HG02610 (cell line): ENCODE results near the gene RAB42.
"Not testable (repeated sequence)": the region's sequence is repeated elsewhere in the genome, so short reads cannot be mapped to it uniquely, and the experiment has no call there.

Source experiments
- ATAC-seq: cut with Tn5 transposase; IDR thresholded peaks from one replicate; pipeline ENCODE4 v1.9.1; 2021; ENCODE audit warnings: mild to moderate bottlenecking, moderate library complexity; ENCODE audit not compliant: unreplicated experiment

RAB42 gene

DNA sequence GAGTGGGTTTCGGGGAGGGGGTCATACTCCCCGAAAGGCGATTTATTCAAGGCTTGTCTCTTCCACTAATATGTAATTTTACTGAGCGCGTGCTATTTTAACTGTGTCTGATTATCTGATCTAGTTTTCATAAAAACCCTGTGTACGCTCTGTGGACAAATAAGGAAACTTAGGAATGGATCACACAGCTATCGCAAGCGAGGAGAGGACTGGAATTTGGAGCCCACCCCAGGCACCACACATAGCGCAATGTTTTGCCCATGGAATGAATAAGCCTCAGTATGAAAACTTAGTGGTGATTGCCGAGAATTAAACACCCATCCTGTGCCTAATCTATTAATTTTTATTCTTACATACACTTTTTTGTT is 9.8 kb upstream of the RAB42 start:
- no peak for ATAC-seq

DNA sequence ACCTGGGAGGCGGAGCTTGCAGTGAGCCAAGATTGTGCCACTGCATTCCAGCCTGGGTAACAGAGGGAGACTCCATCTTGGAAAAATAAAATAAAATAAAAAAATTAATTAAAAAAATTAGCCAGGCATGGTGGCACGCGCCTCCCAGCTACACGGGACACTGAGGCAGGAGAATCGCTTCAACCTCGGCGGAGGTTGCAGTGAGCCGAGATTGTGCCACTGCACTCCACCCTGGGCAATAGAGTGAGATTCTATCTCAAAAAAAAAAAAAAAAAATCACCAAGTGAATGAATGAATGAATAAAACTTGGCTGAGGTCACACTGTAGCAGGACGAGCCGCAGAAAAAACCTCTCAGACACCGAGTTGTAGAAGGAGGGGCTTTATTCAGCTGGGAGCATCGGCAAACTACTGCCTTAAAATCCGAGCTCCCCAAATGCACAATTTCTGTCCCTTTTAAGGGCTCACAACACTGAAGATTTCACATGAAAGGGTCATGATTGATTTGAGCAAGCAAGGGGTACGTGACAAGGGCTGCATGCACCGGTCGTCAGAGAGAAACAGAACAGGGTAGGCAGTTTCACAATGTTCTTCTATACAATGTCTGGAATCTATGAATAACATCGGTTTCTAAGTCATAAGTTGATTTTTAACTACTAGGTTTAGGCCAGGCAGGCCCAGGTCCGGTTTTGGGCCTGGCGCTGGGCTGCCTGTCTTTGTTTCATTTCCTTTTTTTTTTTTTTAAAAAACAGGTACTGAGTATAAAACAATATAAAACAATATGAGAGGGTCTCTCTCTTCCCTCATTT is 5.3 kb upstream of the RAB42 start:
- not testable (repeated sequence) for ATAC-seq

DNA sequence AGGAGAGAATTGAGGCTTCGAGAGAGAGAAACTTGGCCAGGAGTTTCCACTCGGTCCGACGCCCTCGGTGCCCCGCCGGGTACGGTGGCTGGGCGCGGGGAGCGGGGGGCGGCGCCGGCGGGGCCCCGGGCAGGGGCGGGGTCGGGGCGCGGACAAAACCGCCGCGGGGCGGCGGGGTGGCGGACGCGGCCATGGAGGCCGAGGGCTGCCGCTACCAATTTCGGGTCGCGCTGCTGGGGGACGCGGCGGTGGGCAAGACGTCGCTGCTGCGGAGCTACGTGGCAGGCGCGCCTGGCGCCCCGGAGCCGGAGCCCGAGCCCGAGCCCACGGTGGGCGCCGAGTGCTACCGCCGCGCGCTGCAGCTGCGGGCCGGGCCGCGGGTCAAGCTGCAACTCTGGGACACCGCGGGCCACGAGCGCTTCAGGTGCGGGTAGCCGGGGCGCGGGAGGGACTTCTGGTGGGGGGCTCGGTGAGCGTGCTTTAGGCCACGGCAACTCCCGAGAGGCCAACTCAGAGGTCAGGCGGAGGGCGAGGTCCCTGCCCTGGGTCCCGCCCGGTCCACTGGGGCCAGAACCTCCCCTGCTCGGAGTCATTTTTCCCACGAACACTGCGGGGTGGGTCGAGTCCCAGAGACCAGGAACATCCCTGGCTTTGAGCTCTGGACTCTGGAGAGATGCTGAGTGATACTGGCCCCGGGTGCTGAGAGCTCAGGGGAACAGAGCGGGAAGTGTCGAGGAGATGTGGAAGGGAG is 431 bp downstream of the RAB42 start:
- no peak for ATAC-seq

DNA sequence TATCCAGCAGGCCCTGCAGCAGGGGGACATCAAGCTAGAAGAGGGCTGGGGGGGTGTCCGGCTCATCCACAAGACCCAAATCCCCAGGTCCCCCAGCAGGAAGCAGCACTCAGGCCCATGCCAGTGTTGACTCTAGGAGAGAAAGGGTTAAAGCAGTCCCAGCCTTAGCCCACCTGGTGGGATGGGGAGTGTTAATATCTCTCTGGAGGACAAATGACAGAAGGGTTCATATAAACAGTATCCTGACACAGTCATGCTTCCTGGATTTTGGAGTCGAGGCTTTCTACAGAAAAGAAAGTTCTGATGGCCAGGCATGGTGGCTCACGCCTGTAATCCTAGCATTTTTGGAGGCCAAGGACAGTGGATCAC is 1.9 kb downstream of the RAB42 start:
- ATAC-seq, result not testable (repeated sequence)

DNA sequence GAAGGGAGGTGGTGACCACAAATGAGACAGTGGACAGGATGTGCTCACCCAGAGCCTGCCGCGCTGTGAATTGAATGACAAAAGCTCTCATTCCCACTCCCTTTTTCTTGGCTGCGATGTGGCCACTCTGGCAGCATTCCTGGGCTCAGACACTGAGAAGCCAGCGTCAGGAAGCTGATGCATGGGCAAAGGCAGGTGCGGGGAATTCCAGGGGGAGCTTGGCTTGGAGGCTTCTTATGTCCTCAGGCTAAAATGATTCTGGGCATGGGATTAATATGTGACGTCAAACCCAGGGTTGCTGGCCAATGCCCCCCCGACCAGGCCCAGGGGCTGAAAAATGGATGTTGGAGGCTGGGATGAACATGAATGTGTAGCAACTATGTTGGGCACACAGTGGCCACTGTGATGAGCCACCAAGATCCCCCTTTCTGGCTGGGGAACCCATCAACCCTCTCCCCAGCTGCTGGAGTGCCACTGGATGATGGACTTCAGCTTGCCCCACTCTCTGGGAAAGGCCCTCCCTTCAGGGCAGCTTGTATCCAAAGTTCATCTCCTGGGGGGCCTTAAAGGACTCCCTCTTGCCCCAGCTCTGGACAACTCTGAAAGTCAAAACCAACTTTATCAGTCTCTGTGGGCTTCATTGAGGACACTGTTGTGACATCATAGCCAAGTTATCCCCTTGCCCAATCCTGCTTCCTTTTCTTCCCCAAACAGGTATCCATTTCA is 2.8 kb downstream of the RAB42 start:
- not testable (repeated sequence) for ATAC-seq

DNA sequence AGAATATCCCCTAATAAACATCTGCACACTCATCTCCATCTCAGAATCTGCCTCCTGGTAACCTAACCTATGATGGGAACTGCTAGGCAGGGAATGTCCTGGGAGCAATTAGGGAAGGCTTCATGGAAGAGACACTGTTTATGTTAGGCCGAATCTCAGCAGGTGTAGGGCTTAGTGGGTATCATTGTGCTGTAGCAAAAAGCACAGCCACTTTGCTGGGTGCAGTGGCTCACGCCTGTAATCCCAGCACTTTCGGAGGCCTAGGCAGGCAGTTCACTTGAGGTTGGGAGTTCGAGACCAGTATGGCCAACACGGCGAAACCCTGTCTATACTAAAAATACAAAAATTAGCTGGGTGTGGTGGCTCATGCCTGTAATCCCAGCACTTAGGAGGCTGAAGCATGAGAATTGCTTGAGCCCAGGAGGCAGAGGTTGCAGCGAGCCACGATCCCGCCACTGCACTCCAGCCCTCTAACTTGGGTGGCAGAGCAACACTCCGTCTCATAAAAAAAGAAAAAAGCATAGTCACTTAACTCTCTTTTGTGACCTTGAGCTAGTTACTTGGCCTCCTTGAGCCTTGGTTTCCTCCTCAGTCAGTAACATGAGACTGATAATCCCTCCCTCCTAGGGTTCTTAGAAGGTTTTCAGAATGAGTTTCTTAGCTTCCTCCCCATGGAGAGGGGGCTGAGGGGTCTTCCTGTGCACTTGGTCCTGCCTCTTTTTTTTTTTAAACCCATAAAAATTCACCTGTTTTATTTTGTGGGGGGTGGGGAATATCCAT is 3.5 kb downstream of the RAB42 start:
- no peak for ATAC-seq

DNA sequence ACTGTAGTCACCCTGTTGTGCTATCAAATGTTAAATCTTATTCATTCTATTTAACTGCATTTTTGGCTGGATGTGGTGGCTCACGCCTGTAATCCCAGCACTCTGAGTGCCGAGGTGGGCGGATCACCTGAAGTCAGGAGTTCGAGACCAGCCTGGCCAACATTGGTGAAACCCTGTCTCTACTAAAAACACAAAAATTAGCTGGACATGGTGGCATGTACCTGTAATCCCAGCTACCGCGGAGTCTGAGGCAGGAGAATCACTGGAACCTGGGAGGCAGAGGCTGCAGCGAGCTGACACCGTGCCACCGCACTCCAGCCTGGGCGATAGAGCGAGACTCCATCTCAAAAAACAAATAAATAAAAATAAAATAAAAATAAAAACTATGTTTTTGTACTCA is 4.2 kb downstream of the RAB42 start:
- not testable (repeated sequence) for ATAC-seq

DNA sequence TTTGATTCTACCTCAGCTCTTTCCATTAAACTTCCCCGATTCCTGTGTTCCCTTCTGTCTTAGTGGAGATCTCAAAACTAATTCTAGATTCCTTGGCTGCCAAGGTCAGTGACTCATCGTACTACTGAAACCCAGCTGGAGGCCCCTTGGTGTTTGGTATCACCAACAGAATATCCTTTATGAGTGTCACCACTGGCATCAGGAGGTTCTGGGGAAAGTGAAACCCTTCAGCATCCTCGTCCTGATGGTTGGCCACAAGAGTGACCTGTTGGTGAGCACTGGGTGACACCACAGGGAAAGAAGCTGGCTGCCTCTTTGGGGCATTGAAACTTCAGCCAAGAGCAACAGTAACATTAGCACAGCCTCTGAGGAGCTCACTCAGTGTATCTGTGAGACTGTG is 9.6 kb downstream of the RAB42 start:
- no peak for ATAC-seq

DNA sequence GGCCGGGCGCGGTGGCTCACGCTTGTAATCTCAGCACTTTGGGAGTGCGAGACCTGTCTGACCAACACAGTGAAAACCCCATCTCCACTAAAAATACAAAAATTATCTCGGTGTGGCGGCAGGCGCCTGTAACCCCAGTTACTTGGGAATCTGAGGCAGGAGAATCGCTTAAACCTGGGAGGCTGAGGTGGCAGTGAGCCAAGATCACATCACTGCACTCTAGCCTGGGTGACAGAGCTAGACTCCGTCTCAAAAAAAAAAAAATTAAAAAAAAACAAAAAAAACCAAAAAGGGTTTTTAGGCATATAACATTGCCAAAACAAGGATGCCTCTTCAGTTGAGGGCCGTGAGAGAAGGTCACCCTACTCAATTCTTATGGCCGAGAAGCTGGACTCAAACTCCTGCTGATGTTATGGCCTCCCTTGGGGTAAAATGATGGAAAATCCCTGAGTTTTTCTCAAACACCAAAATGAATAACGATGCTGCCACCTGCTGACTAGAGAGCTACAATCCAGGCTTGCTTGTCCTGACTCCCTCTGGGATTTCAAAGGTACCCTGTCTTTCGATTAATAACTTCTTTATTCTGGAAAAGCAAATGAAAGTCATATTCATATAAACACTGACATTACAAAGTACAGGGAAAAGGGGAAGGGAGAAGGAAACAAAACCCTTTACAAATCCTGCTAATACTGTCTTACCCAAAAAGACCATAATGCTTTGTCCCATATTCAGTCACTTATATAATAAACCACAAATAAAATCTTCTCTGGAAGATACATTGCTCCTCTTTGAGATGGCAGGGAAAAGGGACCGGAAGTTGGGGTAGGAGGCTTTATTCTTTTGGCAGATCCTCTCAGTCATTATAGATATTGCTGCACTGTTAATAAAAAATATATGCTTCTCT is 10.7 kb downstream of the RAB42 start:
- no peak for ATAC-seq

DNA sequence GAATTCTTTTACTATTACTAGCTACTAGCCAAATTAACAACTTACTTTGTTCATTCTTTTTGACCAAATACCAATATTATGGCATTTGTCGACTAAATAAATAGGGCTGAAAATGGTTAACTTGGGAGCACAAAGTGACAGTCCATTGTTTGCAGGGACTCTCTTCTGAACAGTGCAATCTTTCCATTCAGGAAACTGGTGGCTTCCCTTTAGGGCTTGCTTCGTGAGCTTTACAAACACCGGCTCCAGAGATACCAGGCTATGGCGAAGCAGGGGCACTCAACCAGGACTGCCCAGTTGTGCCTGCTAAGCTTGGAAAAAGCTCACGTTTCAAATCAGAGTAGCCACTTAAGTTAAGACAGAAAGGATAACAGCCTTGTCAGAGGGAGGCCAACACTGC is 12.3 kb downstream of the RAB42 start:
- ATAC-seq, result no peak

DNA sequence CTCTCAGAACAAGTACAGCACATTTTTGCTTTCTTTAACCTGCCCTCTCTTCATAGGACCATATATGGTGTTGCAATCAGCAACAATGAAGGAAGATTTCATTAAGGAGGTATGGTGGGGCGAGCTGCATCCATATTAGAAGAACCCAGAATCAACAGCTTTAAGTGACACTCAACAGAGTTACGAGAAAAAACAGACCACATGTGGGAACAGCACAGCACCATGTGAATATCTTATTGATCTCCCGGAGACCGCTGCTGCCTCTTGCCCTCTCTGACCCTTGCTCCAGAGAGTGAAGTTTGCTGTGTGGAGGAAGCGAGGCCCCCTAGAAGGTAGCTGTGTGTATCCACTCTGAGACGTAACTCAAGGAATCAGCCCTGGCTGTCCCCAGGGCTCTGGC is 12.9 kb downstream of the RAB42 start:
- no peak for ATAC-seq

DNA sequence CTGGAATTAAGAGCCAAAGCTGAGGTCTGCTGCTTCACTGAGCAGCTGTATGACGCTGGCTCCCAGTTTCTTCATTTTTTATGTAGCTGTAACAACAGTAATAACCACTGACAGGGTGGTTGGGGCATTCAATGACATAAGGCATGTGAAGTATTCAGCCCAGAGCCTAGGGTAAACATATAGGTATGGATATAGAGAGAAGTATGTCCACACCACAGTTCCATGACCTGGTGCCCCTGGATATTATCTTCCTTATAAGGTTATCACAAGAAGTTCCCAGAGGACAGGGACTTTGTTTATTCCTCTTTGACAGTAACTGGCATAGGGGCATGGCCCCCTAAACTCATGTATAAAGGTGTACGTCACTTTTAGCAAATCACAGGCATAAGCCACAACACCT is 14.7 kb downstream of the RAB42 start:
- ATAC-seq, result no peak

DNA sequence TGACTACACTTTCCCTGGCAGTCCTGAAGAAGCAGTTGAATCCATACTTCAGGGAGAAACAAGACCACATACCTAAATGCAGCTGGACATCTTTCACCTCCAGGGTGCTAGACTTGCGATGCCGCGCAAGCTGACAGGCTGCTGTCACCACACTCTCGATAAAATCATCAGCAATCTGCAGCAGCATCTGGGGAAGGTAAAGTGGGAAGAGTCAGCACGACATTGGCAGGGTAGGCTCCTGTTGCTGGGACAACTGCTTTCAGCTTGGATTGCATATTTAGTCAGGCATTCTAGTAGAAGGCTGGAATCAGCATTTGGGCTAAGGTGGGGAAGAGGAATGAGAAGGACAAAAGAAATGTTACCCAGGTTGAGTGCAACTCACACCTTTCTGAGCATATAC is 21.1 kb downstream of the RAB42 start:
- no peak for ATAC-seq

DNA sequence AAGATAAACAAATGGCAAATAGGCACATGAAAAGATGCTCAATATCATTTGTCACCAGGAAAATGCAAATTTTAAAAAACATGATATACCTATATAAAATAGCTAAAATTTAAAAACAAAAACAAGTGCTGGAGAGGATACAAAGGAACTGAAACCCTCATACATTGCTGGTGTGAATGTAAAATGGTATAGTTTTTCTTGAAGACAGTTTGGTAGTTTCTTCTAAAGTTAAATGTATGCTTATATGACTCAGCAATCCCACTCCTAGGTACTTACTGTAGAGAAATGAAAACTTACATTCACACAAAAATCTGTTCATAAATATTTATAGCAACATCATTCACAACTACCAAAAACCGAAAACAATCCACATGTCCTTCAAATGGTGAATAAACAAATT is 39.6 kb downstream of the RAB42 start:
- no peak for ATAC-seq

DNA sequence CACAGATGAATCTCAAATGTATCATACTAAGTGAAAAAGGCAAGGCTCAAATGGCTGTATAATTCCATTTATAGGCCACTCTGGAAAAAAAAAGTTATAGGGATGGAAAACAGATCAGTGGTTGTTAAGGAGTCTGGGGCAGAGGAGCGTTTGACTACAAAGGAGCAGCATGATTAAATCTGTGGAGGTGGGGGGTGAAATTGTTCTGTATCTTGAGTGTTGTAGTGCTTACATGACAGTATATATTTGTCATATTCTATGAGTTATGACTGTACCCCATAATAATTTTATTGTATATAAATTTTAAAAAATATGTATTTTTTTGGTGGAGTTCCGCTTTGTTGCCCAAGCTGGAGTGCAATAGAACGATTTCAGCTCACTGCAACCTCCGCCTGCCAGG is 40.5 kb downstream of the RAB42 start:
- ATAC-seq, result no peak

DNA sequence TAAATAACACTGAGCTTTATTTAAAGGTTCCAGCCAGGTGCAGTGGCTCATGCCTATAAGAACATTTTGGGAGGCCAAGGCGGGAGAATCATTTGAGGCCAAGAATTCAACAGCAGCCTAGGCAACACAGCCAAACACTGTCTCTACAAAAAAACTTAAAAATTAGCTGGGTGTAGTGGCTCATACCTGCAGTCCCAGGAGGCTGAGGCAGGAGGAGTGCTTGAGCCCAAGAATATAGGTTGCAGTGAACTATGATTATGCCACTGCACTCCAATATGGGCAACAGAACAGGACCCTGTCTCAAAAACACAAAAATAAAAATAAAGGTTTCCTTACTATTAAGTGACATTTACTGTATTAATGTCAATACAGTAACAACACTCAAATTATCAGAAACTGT is 48.7 kb downstream of the RAB42 start:
- ATAC-seq, result no peak

DNA sequence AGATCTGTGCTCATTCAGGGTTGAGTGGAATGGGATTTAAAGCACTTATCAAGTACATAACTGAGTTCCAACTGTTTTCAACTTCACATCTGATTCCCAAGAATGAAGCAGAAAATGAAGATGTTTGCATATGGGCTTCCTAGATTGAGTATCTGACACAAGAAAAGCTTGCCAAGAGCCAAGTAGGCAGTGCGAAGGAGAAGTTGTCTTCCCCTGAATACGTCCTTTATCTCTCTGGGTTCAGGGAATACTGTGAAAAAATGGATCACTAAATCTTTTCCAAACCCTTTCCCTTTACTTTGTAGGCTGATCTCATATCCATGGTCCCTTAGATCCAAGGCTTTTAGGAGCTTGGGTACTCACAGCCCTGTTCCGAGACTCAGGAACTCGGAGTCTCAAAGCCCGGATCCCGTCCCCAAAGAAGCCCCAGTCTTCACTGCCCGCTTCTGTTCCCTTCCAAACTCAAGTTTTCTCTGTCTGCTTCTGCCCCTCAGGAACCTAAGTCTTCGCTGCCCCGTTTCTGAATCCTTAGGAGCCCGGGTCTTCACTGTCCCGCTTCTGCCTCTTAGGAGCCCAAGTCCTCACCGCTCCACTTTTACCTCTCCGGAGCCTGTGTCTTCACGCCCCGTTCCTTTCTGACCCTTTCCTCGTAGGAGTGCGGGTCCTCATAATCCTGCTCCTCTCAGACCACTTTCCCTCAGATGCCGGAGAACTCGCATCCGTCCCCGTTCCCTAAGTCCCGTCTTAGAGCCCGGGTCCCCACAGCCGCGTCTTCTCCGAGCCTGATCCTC is 50.2 kb downstream of the RAB42 start:
- no peak for ATAC-seq

DNA sequence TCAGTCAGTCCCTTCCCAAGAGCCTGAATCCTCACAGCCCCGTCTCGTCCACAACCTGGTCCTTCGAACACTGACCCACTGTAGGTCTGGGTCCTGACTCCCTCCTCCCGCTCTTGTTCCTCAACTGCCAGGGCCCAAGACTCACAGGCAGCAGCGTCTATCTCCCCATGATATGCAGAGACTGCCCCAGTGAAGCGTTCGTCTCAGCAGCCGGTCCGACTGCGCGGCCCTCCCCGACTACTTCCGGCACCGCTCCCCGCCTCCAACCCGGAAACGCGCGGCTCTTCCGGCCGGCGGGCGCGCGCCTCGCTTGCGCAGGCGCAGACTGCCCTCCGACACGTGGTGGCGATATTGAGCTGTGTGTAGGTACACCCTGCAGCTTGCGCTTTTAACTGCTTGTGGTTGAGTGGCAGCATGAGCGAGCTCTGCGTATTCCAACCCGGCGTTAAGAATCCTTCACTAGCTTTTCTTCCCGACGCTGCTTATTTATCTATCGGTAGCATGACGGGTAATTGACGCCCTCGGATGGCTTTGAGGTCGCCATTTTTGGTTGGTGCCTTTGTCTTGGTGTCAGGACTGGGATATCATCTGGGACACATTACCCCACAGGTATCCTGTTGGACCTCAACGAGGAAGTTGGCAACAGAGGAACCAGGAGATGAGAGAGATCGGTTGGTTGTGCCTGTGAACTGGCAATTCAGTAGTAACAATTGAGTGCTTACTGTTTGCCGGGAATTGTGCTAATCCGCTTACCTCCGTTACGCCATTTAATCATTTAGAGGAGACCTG is 51.0 kb downstream of the RAB42 start, which contains the start of gene TAF12:
TAF12 (minus strand) TSS at position 221 of the 789 bp plus-strand sequence. CDS start 20,986 bp downstream, outside the sequence.
- ATAC-seq, result peak; percentile 76
